Gastroesophageal sphincter (tissue), 3 donors: ENCODE measurements around the gene OBSCN.

Experiments
- CTCF ChIP-seq, 4 experiments: fragments of 200-600 bp in 2 of 4; fragments of 450-650 bp in 2 of 4; sonication (generic) in 1 of 4; IDR thresholded peaks; one replicate each; pipeline ENCODE4 v1.5.1; 2017 to 2019; ENCODE audit warnings: antibody characterized with exemption in 4 of 4, mild to moderate bottlenecking in 2 of 4, moderate library complexity in 2 of 4
- POLR2A ChIP-seq, 2 donors: fragments of 450-650 bp; IDR thresholded peaks; one replicate each; pipeline ENCODE4 v1.6.1; 2017; ENCODE audit warnings: antibody characterized with exemption in 2 of 2, mild to moderate bottlenecking in 2 of 2, moderate library complexity in 1 of 2

GRCh38 chr1:228295201-228295600 is 87.4 kb downstream of the OBSCN start:
- TF ChIP-seq CTCF (IDR thresholded peaks at IDR 0.05) (no peak), POLR2A (IDR thresholded peaks at IDR 0.05) (no peak)
